Gastrocnemius medialis (tissue), 4 donors: ENCODE data around the gene FYCO1.

Source experiments
- POLR2A ChIP-seq, 2 donors: fragments of 450-650 bp; IDR thresholded peaks; one replicate each; pipeline ENCODE4 v1.6.1; 2017; ENCODE audit warnings: antibody characterized with exemption in 2 of 2, mild to moderate bottlenecking in 2 of 2, moderate library complexity in 2 of 2
- TF ChIP-seq, protein P1 (sequence below), 5 experiments: fragments of 450-650 bp in 3 of 5; fragments of 200-600 bp in 2 of 5; sonication (generic) in 2 of 5; IDR thresholded peaks in 4 of 5; conservative IDR thresholded peaks in 1 of 5; 1 replicate in 4 of 5; 2 replicates in 1 of 5; pipeline ENCODE4 v1.5.1; 2016 to 2019; ENCODE audit warnings: antibody characterized with exemption in 5 of 5, mild to moderate bottlenecking in 3 of 5, moderate library complexity in 3 of 5

DNA sequence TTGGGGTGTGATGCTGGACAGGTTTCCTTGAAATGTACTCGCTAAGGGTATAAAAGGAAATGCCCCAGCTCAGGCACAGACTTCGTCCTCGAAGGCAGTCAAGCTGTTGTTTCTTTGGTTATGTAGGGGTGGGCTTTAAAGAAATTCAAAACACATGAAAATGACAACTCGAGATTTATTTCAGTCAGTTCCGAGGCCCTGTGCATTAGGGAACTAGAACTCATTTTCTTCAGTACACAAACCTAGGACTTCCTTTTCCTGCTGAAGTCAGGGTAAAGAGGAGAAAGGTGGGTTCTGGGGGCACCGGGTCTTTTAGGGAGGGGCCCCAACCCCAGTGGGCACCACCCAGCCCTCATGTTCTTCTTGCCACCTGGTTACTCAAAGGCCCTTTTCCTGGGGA, 101.6 kb downstream of the FYCO1 start:
- TF ChIP-seq POLR2A (IDR thresholded peaks at IDR 0.05) = no peak
- TF ChIP-seq, protein P1, sequence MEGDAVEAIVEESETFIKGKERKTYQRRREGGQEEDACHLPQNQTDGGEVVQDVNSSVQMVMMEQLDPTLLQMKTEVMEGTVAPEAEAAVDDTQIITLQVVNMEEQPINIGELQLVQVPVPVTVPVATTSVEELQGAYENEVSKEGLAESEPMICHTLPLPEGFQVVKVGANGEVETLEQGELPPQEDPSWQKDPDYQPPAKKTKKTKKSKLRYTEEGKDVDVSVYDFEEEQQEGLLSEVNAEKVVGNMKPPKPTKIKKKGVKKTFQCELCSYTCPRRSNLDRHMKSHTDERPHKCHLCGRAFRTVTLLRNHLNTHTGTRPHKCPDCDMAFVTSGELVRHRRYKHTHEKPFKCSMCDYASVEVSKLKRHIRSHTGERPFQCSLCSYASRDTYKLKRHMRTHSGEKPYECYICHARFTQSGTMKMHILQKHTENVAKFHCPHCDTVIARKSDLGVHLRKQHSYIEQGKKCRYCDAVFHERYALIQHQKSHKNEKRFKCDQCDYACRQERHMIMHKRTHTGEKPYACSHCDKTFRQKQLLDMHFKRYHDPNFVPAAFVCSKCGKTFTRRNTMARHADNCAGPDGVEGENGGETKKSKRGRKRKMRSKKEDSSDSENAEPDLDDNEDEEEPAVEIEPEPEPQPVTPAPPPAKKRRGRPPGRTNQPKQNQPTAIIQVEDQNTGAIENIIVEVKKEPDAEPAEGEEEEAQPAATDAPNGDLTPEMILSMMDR (IDR thresholded peaks at IDR 0.05 in 4 of 5, conservative IDR thresholded peaks at IDR 0.05 in 1 of 5) = no peak
